Vagina (tissue), 2 donors: ENCODE measurements around the gene FOXD4L1.
"Not testable (repeated sequence)": the region's sequence is repeated elsewhere in the genome, so short reads cannot be mapped to it uniquely, and the experiment has no call there.

Experiments used
- POLR2A ChIP-seq, 2 donors: fragments of 450-650 bp; IDR thresholded peaks; one replicate each; pipeline ENCODE4 v1.6.1; 2017; ENCODE audit warnings: antibody characterized with exemption in 2 of 2, mild to moderate bottlenecking in 2 of 2, moderate library complexity in 2 of 2
- TF ChIP-seq, protein P1 (sequence below), 3 experiments: fragments of 450-650 bp in 2 of 3; fragments of 200-600 bp in 1 of 3; sonication (generic) in 1 of 3; IDR thresholded peaks; one replicate each; pipeline ENCODE4 v1.5.1; 2017 to 2019; ENCODE audit warnings: antibody characterized with exemption in 3 of 3, mild to moderate bottlenecking in 2 of 3, moderate library complexity in 2 of 3

DNA sequence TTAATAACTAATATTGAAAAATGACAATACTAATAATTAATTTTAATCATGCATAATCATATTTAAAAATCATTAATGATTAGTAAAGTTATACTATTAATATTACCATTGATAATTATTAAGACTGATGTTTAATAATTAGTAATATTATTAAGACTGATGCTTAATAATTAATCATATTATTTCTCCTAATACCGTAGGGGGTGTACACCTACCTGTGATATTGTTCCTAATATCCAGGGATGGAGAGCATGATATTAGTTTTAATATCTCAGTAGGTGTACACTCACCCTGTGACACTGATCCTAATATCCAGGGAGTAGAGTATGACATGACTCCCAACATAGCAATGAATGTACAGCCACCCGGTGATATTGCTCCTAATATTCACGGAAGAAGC lies 12.4 kb downstream of the FOXD4L1 start:
- TF ChIP-seq, protein P1, sequence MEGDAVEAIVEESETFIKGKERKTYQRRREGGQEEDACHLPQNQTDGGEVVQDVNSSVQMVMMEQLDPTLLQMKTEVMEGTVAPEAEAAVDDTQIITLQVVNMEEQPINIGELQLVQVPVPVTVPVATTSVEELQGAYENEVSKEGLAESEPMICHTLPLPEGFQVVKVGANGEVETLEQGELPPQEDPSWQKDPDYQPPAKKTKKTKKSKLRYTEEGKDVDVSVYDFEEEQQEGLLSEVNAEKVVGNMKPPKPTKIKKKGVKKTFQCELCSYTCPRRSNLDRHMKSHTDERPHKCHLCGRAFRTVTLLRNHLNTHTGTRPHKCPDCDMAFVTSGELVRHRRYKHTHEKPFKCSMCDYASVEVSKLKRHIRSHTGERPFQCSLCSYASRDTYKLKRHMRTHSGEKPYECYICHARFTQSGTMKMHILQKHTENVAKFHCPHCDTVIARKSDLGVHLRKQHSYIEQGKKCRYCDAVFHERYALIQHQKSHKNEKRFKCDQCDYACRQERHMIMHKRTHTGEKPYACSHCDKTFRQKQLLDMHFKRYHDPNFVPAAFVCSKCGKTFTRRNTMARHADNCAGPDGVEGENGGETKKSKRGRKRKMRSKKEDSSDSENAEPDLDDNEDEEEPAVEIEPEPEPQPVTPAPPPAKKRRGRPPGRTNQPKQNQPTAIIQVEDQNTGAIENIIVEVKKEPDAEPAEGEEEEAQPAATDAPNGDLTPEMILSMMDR (IDR thresholded peaks at IDR 0.05): not testable (repeated sequence)
- not testable (repeated sequence) for TF ChIP-seq POLR2A (IDR thresholded peaks at IDR 0.05)
